ENCODE results near the gene PGS1.

The PGS1 gene

DNA sequence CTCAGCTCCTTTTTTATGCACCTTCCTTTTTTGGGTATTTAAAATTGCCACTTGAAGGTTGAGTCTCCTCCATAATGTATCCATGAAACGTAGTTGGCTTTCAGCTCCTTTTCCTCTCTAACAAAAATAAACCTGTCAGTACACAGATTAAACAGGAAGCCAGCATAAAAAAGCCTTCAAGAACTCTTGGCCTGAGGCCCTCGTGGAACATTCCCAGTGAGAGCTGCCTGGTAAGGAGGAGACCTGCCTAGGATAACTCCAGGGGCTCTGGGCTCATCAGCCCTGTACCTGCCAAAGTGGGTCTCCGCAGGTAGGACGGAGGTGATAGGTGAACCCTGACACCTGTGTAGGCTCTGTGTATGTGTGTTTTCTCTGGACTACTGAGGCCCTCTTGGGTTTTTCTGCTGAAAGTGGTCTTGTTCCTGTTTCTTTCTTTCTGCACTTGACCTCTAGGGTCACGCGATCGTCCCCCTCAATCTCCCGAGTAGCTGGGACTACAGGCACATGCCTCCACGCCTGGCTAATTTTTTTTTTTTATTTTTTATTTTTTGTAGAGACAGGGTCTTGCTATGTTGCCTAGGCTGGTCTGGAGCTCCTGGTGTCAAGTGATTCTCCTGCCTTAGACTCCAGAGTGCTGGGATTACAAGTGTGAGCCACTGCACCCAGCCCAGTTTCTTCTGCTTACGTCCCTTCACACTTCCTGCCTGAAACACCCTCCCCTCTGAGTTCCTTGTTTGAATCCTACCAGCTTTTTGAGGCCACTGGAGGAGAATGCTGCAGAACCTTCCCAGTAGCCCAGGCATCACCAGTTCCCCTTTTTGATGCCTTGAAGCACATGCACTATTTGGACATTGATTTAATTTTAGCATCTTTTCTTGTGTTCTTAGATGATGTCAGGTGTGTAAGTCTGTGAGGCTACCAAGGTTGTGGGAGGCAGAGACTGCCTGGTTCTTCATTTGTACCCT, 9.8 kb downstream of the PGS1 start:
- DNase-seq: no peak

DNA sequence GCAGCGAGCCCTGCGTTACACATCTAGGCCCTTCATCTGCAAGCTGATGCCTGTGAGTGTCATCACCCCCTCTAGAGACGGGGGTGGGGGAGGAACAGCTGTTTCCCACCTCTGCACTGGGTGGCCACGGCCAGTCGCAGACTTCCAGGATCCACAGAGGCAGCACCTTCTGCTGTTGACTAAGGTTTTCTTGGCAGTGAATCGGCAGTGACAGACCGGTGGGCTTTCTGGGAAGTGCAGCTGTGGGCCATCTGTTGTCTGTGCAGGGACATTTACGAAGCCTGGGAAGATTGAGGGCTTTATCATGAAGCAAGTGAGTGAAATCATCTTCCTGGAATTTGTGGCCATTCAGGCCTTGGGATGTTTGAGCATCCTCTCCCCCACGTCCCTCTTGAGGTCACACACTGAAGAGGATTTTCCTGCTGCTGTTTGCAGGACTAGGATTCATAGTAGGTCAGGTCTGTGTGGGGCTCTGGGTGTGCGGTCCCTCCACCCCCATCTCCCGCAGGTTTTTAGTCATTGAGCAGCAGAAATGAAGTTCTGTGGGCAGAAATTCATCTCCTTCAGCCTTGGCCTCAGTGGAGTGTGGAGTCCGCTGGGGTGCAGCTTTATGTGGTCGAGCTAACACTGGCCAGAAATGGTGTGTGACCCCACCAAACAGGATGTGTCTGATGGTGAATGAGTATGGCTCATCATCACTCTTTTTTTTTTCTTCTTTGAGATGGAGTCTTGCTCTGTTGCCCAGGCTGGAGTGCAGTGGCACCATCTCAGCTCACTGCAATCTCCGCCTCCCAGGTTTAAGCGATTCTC, 12.0 kb downstream of the PGS1 start:
- DNase-seq: no peak

DNA sequence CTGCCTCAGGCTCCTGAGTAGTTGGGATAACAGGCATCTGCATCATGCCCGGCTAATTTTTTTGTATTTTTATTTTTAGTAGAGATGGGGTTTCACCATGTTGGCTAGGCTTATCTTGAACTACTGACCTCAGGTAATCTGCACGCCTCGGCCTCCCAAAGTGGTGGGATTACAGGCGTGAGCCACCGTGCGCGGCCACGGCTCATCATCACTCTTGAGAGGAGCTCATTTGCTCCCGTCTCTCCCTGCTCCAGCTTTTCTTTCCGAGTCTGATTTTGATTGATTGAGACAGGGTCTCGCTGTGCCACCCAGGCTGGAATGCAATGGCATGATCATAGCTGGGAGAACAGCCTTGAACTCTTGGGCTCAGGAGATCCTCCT, 12.6 kb downstream of the PGS1 start:
- DNase-seq: no peak

DNA sequence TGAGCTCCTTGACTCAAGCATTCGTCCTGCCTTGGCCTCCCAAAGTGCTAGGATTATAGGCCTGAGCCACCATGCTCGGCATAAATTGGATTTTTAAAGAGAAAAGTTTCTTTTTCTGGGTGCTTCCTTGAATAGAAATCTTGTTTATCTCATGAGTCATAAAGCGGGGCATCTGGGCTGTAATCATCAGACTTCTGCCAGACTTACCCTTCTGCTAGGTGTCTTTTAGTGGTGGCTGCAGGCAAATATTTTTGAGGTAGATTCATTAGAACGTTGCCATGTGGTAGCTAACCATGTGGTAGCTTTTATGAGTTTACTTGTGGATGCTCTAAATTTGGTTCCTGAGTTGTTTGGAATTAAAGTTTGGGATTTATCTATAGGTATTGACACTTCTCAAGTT, 13.4 kb downstream of the PGS1 start:
- no peak for DNase-seq

DNA sequence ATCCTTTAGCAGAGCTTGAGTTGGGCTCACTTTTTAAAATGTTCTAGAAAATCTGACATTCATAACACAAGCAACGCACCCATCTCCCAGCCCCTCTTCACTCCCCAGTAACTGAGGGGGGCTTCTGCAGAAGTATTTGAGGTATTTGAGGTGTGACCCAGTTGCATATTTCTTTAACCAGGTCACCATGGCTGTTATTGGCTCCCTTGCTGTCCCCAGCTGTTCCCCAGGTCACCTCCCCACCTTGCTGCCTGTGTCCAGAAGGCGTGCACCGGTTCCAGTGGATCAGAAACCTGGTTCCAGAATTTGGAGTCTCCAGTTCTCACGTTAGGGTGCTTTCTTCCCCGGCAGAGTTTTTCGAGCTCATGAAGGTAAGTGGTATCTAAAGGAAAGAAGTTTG, 13.8 kb downstream of the PGS1 start:
- no peak for DNase-seq

DNA sequence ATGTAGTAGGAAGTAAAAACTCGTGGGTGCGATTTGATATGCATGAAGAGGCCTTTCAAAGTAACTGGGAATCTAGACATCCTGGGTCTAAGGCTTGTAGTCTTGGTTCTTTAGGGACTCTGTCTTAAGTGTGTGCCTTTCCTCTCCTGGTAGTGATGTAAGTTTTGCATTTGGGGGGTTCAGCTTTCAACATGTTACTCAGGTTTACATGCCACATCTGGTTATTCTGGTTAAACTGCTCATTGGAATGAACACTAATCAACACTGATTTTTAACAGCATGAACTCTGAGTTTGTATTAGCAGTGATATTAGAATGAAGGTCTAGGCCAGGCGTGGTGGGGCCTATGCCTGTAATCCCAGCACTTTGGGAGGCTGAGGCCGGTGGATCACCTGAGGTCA, 15.1 kb downstream of the PGS1 start:
- no peak for DNase-seq

DNA sequence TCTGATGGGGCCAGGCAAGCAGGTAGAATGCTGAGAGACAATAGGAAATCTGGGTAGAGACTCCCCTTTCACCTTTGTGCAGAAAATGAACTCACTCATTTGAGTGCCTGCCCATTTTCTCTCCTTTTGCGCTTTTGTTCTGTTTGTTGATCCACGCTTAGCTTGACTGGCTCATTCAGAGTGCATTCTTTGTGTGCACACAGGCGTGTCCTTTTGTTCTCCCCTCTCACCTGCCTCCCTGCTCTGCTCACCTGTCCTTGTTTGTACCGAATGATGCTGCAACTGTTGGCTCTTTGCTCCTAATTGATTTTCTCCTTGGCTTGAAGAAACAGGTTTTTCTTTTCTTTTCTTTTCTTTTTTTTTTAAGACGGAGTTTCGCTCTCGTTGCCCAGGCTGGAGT, 15.8 kb downstream of the PGS1 start:
- DNase-seq: no peak

DNA sequence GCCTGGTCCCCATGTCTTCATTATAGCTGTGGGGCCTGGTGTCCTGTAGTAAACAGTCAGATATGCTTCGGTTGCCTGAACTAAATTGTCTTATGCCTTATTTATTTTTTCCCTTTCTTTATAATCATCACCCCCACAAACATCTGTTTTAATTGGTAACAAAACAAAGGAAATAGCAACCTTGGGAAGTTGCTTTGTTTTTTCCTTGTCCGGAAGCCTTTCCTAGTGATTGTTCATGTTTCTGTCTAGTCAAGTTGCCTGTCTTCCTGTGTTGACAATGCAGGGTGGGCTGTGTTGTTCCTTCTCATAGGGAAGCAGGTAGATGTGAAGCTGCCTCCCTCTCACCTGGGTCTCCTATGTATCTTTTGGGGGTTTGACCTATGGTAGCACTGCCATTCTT, 16.7 kb downstream of the PGS1 start:
- DNase-seq: no peak

DNA sequence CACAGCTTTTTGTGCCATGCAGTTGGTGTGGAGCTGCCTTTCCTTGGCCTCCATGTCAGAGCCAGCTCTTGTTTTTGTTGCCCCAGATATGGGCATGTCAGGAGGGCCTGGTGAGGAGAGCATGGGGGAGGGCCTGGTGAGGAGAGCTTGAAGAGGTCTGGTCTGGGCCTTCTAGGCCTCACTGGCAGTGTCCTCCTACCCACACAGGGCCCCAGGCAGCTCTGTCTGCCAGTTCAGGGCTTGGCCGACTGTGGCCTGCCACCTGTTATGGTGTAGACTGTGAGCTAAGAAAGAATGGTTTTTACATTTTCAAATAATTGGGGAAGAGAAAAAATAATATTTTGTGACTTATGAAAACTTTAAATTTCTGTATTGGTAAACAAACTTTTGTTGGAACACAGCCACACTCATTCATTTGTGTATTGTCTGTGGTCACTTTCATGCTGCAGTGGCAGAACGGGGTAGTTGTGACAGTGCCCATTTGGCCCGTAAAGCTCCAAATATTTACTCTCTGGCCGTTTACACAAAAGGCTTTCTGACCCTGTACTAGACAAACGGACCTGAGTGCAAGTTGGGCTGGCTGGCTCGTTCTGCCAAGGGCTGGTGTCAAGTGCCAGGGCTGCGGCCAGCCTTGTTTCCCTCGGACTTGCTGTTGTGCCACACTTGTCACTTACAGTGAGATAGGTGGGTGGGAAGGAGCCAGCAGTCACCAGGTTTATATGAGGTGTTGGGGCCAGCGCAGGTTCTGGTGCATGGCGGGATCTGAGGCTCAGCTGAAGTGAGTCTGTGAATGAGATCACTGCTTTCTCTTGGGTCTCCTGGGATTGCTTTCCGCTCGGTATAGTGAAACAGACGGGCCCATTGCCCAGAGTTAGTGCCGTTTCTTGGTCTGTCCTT, 18.2 kb downstream of the PGS1 start:
- DNase-seq: no peak

DNA sequence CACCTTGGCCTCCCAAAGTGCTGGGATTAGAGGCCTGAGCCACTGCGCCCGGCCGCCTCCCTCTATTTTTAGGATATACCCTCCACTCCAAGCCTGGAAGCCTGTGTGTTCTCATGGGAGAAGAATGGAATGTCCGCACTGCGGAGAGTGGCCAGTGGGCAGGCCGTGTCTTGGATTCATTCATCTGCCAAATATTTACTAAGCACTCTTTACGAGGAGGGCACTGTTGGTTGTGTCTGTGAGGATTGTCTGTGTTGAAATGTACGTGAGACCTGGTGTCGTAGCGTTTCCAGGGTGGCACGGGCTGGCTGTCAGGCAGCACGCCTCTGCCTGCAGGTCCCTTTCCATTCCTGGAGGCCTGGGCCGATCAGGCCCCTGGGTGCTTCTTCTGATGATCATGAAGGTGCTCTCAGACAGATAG, 19.2 kb downstream of the PGS1 start:
- no peak for DNase-seq

DNA sequence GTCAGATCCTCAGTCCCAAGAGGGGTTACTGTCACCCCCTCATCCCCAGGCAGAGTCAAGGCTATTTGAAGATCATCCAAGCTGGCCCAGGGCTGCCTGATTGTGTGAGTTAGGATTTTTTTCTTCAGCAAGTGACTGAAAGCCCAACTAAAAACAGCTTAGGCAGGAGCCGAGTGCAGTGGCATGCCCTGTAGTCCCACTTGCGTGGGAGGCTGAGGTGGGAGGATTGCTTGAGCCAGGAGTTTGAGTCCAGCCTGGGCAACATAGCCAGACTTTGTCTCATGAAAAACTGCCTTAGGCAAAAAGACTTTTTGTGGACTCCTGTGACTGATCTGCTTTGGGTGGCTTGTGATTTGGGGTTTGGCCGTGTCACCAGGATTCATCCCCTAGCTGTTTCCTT, 19.9 kb downstream of the PGS1 start:
- no peak for DNase-seq

DNA sequence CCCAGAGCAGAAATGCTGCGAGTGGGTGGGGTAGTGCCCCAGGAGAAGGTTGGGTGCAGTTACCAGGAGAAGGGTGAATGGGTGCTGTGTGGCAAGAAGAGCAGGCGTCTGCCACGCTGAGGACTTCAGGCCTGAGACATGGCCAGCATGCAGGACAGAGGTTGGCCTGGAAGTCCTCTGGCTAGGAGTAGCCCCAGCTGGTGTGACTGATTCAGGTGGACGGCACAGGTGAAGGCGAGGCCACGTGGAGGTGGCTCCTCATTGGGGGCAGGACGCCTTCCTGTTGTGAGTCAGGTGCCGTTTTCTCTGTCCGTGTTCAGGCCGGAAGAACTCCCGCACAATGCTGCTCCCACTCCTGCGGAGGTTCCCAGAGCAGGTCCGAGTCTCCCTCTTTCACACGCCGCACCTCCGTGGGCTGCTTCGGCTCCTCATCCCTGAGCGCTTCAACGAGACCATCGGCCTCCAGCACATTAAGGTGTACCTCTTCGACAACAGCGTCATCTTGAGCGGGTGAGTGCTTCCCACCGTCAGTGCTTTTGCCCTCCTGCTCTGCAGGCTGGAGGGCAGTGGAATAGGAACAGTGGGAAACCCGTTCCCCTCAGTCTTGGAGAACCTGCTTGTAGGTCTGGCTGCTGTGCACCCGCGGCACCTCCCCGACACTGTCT, 20.7 kb downstream of the PGS1 start:
- DNase-seq: no peak

DNA sequence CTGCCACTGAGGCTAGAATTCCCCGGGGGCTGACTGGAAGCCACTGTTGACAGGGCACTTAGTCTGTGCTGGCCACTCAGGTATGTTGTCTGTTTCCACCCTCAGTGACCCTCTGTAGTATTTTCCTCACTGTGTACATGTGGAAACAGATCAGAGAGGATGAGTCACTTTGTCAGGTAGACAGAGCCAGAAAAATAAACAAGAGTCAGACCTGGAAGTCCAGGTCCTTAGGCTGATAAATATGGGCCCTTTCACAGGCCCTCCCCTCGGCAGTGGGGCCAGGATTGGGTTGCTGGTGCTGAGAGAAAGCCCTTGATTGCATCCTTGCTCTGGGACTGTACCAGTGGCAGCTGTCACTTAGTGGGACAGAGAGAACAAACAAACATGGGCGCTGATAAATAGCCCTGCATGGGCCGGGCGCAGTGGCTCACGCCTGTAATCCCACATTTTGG, 21.3 kb downstream of the PGS1 start:
- DNase-seq: no peak

DNA sequence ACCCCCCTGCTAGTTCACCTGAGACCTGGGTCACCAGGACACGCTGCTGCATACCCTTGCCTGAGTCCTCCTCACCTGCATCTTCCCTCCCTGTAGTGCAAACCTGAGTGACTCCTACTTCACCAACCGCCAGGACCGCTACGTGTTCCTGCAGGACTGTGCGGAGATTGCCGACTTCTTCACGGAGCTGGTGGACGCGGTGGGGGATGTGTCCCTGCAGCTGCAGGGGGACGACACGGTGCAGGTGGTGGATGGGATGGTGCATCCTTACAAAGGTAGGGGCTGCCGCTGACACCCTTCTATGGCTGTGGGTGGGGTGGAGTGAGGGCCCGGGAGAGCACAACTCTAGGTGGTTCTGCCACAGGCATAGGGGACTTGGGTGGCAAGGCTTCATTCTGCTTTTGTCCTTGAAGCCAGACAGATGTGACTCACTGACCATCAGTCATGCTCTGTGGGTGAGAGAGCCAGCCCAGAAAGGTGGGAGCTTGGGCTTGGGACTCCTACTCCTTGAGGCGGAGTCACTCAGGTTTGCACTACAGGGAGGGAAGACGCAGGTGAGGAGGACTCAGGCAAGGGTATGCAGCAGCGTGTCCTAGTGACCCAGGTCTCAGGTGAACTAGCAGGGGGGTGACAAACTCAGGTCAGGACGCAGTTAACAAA, 22.3 kb downstream of the PGS1 start:
- DNase-seq: no peak

DNA sequence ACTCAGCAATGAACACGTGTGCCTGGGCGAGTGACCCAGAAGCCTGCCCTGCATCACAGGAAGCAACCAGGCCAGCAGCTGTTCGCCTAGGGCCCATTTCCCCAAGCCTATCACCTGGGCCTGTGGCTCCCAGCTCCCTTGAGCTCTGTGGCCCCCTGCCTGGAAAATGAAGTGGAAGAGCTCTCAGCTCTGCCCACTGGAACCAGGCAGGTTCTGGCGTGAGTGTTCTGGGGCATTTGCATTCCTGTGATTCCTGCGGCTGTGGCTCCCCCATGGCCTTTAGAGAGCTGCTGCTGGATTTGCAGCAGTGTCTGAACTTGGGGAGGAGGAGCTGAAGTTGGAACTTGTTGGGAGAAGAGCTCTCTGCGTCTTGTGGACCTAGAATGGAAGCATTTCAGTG, 22.8 kb downstream of the PGS1 start:
- DNase-seq: no peak

DNA sequence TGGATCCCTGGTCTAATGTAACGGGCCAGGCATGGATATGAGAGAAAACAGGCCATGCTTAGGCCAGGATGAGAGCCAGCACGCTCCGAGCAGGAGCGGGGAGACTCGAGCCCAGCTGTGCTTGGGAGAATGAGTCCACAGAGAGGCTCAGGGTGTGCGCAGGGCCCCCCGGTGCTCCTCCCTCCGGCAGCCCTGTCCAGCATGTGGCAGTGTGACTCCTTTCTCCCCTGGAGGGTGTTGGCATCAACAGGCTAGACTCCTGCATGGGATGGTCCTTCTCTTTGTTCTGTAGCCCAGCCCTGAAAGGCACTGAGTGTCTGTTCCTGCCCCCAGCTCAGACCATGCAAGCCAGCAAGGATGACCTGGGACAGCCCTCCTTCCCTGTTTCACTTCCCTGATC, 23.4 kb downstream of the PGS1 start:
- no peak for DNase-seq

DNA sequence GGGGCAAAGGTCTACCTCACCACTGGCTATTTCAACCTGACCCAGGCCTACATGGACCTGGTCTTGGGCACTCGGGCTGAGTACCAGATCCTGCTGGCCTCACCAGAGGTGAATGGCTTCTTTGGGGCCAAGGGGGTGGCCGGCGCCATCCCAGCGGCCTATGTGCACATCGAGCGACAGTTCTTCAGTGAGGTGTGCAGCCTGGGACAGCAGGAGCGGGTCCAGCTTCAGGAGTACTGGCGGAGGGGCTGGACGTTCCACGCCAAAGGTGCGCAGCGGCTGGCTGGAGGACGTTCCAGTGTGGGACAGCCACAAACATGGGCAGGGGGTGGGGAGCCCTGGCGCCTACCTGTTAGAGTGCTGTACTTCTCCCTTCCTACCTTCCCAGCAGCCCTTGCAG, 25.4 kb downstream of the PGS1 start:
- DNase-seq: no peak

DNA sequence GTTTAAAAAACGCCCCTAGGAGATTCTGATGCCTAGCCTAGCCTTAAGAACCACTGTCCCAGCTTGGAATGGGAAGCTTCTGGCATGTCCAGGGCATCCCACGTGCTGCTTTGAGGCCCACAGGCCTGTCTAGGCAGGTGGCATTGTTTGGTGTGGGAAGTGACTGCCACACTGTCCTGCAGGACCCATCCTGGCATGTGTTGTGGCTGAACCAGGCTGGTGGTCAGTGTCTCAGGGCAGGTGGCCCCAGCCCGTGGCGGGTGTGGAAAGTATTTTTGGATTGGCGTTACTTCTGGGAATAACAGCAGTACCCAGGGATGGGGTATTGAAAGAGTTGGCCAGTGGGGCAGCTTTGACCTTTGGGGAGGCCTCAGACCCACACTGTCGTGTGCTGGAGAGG, 27.9 kb downstream of the PGS1 start:
- no peak for DNase-seq

DNA sequence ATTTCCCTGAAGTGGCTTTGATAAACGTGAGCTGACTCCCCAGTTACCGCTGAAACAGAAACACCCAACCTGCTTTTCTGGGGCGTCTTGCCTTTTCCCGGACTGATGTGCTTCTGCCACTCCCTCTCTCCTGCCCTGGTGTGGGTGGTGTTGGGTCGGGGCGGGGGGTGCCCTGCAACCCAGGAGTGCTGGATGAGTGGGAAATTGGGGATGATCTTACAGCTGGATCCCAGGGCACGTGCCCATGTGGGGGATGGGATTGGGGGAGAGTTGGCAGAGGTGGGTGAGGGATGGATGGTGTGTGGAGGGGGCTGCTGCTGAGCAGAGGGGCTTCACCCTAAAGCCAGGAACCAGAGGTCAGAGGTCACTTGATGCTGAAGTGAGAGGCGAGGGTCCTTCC, 28.5 kb downstream of the PGS1 start:
- DNase-seq: no peak

DNA sequence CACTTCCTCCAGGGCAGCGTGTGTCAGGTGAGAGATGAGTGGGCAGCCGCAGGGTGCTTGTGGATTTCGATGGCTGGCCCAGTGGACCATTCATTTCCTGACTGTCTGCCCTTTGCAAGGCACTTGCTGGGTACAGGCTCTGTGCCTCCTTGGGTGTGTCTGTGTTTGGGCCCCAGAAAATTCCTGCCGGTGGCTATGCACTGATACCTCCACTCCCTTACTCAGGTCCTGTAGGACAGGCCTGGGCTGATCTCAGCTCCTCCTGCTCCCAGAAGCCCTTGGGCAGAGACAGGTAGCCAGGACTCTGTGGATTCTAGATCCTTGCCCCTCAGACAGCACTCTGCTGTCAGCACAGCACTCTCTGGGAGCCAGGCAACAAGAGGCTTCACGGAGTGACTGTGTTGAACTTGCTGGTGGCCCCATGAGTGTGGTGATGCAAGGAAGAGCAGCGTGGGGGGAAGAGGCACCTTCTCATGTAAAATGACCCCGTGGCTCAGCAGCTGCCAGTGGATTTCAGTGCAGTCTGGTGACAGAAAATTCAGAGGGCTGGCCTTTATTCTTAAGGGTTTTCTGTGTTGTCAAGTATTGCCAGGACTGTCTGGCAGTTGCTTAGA, 29.0 kb downstream of the PGS1 start:
- no peak for DNase-seq

DNA sequence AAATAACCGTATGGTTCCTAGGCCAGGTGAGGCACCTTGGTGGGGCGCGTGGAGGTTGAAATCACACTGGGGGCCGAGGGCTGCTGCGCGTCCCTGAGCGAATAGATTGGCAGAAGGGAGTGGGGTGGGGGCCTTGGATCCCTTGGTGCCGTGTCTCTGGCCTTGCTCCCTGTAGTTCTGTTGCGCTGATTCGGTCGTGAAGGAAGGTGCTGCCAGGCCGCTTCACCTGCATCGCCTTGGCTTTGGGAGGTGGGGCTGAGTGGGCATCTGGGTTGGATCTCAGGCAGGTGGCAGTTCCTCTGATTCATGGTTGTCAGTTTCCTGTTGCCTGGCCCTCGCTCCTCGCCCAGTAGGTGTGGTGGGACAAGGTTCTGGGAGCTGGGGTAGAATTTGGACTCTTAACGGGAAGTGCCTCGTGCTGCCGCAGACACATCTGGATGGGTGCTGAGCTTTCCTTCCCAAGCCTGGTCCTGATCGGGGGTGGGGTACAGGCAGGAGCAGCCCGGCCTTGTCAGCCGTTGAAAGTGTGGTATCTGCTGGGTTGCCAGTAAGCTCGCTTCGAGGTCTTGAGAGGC, 30.1 kb downstream of the PGS1 start:
- no peak for DNase-seq

All from activated naive CD4-positive, alpha-beta T cell treated with Interleukin-2 at 50 U/mL for 16 hours (primary cell).